IMR-90 (cell line): ENCODE data around the gene CR1L. TPM values are rescaled to one million over a fixed set of nuclear protein-coding genes. Genes with fewer than 3 reads are reported as not detected.

ENCODE experiments used
- ATAC-seq: fragments of 200-7000 bp; cut with Tn5 transposase; 2 replicates; pipeline ENCODE4 v1.9.1; 2020; ENCODE audit warnings: low read depth, mild to moderate bottlenecking, moderate library complexity
- BruUV-seq: library from RNA; stranded (reverse); fragments of 400-500 nt; replicated peaks from 2 replicates; lab custom pipeline; 2021; lab: Mats Ljungman, UMichigan
- CTCF ChIA-PET: fragments of 300-600 bp; formaldehyde crosslinking; extraction: SDS; loops from one replicate; lab custom pipeline; 2021; ENCODE audit warnings: antibody characterized with exemption; lab: Yijun Ruan, JAX
- POLR2A ChIA-PET: fragments of 300-600 bp; sonication (Branson Sonifier 250); formaldehyde crosslinking; loops from one replicate; lab custom pipeline; 2022; ENCODE audit warnings: antibody characterized with exemption; ENCODE audit not compliant: unreplicated experiment; lab: Charles Lee
- DNase-seq: peaks from one replicate; pipeline ENCODE4 v3.0.0; 2013
- H2AFZ ChIP-seq: replicated peaks from 2 replicates; pipeline ENCODE3; 2013; ENCODE audit warnings: low read length, mild to moderate bottlenecking; ENCODE audit not compliant: poor library complexity
- H2AK5ac ChIP-seq: 2 replicates; pipeline ENCODE4 v1.6.1; 2013; ENCODE audit warnings: low read depth, low read length, inconsistent platforms
- H2AK9ac ChIP-seq: replicated peaks from 2 replicates; pipeline ENCODE3; 2013; ENCODE audit warnings: mild to moderate bottlenecking, low read depth, low read length, moderate library complexity; ENCODE audit not compliant: poor library complexity
- H2BK120ac ChIP-seq: 2 replicates; pipeline ENCODE4 v1.6.1; 2013; ENCODE audit warnings: low read depth, low read length, inconsistent platforms
- H2BK15ac ChIP-seq: 3 replicates; pipeline ENCODE4 v1.6.1; 2013; ENCODE audit warnings: low read depth, low read length, inconsistent platforms
- H2BK20ac ChIP-seq: 2 replicates; pipeline ENCODE4 v1.6.1; 2013; ENCODE audit warnings: low read depth, mild to moderate bottlenecking, inconsistent platforms, low read length, moderate library complexity
- H2BK5ac ChIP-seq: 2 replicates; pipeline ENCODE4 v1.6.1; 2013; ENCODE audit warnings: mild to moderate bottlenecking, low read depth, low read length, inconsistent platforms; ENCODE audit not compliant: poor library complexity, severe bottlenecking
- H3K14ac ChIP-seq: replicated peaks from 2 replicates; pipeline ENCODE4 v1.6.1; 2013; ENCODE audit warnings: low read depth, low read length, inconsistent platforms
- H3K18ac ChIP-seq: 2 replicates; pipeline ENCODE4 v1.6.1; 2013; ENCODE audit warnings: low read depth, low read length, control low read depth
- H3K23ac ChIP-seq: 2 replicates; pipeline ENCODE4 v1.6.1; 2013; ENCODE audit warnings: low read depth, low read length, inconsistent platforms
- H3K27ac ChIP-seq: 2 replicates; pipeline ENCODE4 v1.5.1; 2013; ENCODE audit warnings: mild to moderate bottlenecking, control low read depth, low read length; ENCODE audit not compliant: insufficient read depth
- H3K27me3 ChIP-seq: 2 replicates; pipeline ENCODE4 v1.6.1; 2013; ENCODE audit warnings: low read length; ENCODE audit not compliant: control insufficient read depth, insufficient read depth
- H3K36me3 ChIP-seq: 2 replicates; pipeline ENCODE4 v1.6.1; 2013; ENCODE audit warnings: low read length, mixed read lengths; ENCODE audit not compliant: control insufficient read depth, insufficient read depth
- H3K4ac ChIP-seq: 2 replicates; pipeline ENCODE4 v1.6.1; 2013; ENCODE audit warnings: low read depth, low read length, inconsistent platforms
- H3K4me1 ChIP-seq: 2 replicates; pipeline ENCODE4 v1.6.1; 2013; ENCODE audit warnings: low read length, mixed read lengths; ENCODE audit not compliant: control insufficient read depth, insufficient read depth
- H3K4me2 ChIP-seq: 2 replicates; pipeline ENCODE4 v1.6.1; 2013; ENCODE audit warnings: low read depth, mild to moderate bottlenecking, control low read depth, low read length, moderate library complexity
- H3K4me3 ChIP-seq: 2 replicates; pipeline ENCODE4 v1.5.1; 2013; ENCODE audit warnings: low read depth, mild to moderate bottlenecking, control low read depth, low read length, moderate library complexity; ENCODE audit not compliant: insufficient read depth
- H3K56ac ChIP-seq: 2 replicates; pipeline ENCODE4 v1.6.1; 2013; ENCODE audit warnings: low read length, inconsistent platforms; ENCODE audit not compliant: insufficient read depth; ENCODE audit errors: extremely low read depth
- H3K79me1 ChIP-seq, 2 experiments: 2 replicates each; pipeline ENCODE4 v1.6.1; 2013; ENCODE audit warnings: low read length in 2 of 2, inconsistent platforms in 1 of 2, low read depth in 1 of 2
- H3K9ac ChIP-seq: 2 replicates; pipeline ENCODE4 v1.6.1; 2013; ENCODE audit warnings: low read depth, low read length, control low read depth
- H3K9me1 ChIP-seq: 2 replicates; pipeline ENCODE4 v1.6.1; 2013; ENCODE audit warnings: low read length, inconsistent platforms; ENCODE audit not compliant: insufficient read depth
- H3K9me3 ChIP-seq: 2 replicates; pipeline ENCODE4 v1.6.1; 2013; ENCODE audit warnings: low read length; ENCODE audit not compliant: control insufficient read depth, insufficient read depth
- H4K20me1 ChIP-seq: 2 replicates; pipeline ENCODE4 v1.6.1; 2013; ENCODE audit warnings: low read length, inconsistent platforms; ENCODE audit not compliant: insufficient read depth
- H4K5ac ChIP-seq: 2 replicates; pipeline ENCODE4 v1.6.1; 2013; ENCODE audit warnings: mild to moderate bottlenecking, low read depth, low read length, control low read depth
- H4K8ac ChIP-seq, 2 experiments: 2 replicates each; pipeline ENCODE4 v1.6.1; 2013; ENCODE audit warnings: low read depth in 2 of 2, low read length in 2 of 2, control low read depth in 1 of 2, inconsistent platforms in 1 of 2
- H4K91ac ChIP-seq: 2 replicates; pipeline ENCODE4 v1.6.1; 2013; ENCODE audit warnings: low read depth, low read length, inconsistent platforms; ENCODE audit not compliant: insufficient read depth
- BHLHE40 ChIP-seq: fragments of 150-350 bp; IDR thresholded peaks from 2 replicates; pipeline ENCODE4 v1.6.1; 2016; ENCODE audit warnings: mild to moderate bottlenecking, low read depth, low read length
- CHD1 ChIP-seq: IDR thresholded peaks from 2 replicates; pipeline ENCODE4 v1.6.1; 2012; ENCODE audit warnings: low read depth, low read length, improper control_type of control experiment
- FOS ChIP-seq: fragments of 150-350 bp; IDR thresholded peaks from 2 replicates; pipeline ENCODE4 v1.6.1; 2016; ENCODE audit warnings: low read depth, low read length
- MAFK ChIP-seq: IDR thresholded peaks from 2 replicates; pipeline ENCODE4 v1.6.1; 2012; ENCODE audit warnings: low read depth, low read length, improper control_type of control experiment
- NFE2L2 ChIP-seq: fragments of 150-350 bp; IDR thresholded peaks from 2 replicates; pipeline ENCODE4 v1.6.1; 2016; ENCODE audit warnings: low read depth, mild to moderate bottlenecking, low read length
- POLR2A ChIP-seq: IDR thresholded peaks from 2 replicates; pipeline ENCODE4 v1.6.1; 2012; ENCODE audit warnings: mild to moderate bottlenecking, low read depth, low read length
- RFX5 ChIP-seq: IDR thresholded peaks from 2 replicates; pipeline ENCODE4 v1.8.0; 2012; ENCODE audit warnings: low read depth, mild to moderate bottlenecking, low read length, moderate library complexity
- SMC3 ChIP-seq: fragments of 150-350 bp; IDR thresholded peaks from 2 replicates; pipeline ENCODE4 v1.6.1; 2016; ENCODE audit warnings: low read depth, mild to moderate bottlenecking, antibody characterized with exemption, low read length, moderate library complexity
- WGBS, 2 experiments: methylation state at CpG; one replicate each; pipeline versions ENCODE4 v1.1.5 to v1.1.7; 2013; ENCODE audit warnings: missing lambda C conversion rate in 2 of 2; ENCODE audit not compliant: insufficient read length in 1 of 2; ENCODE audit errors: extremely low coverage in 2 of 2; 5-methylcytosine and 5-hydroxymethylcytosine counted together
- dilution Hi-C: fragments of 300-500 bp; cut with HindIII; formaldehyde crosslinking; loops from one replicate; pipeline ENCODE4 v1.14.3; 2018; ENCODE audit warnings: low sequenced_read_pairs; ENCODE audit not compliant: unreplicated experiment
- in situ Hi-C: fragments of 300-500 bp; cut with MboI; formaldehyde crosslinking; loops from 3 replicates; pipeline ENCODE4 v1.14.3; 2019; ENCODE audit warnings: low sequenced_read_pairs, inconsistent platforms, mixed read lengths
- intact Hi-C: fragments of 100-400 bp; cut with micrococcal nuclease; formaldehyde crosslinking; loops from 2 replicates; pipeline ENCODE4 v1.10.0; 2022
- polyA plus RNA-seq, 3 experiments: library from polyadenylated mRNA; depleted of rRNA; stranded (reverse); fragments of >200 nt; gene quantifications; 2 replicates each; pipeline ENCODE4 v1.2.3, GENCODE V29; 2012; ENCODE audit warnings: low replicate concordance in 1 of 3
- total RNA-seq: library from RNA; depleted of rRNA; stranded (reverse); fragments of >200 nt; gene quantifications from 2 replicates; pipeline ENCODE4 v1.2.3, GENCODE V29; 2012
- TF ChIP-seq, protein P1 (sequence below): conservative IDR thresholded peaks from 2 replicates; pipeline ENCODE4 v1.5.1; 2012; ENCODE audit warnings: mild to moderate bottlenecking, low read depth, low read length, improper control_type of control experiment
- TF ChIP-seq, protein P2 (sequence below): fragments of 150-350 bp; IDR thresholded peaks from 2 replicates; pipeline ENCODE4 v1.6.1; 2017; ENCODE audit warnings: mild to moderate bottlenecking, antibody characterized with exemption, low read length, low read depth
- TF ChIP-seq, protein P3 (sequence below): fragments of 150-350 bp; IDR thresholded peaks from 2 replicates; pipeline ENCODE4 v1.6.1; 2016; ENCODE audit warnings: low read depth, mild to moderate bottlenecking, low read length, moderate library complexity, borderline replicate concordance

Gene CR1L
- total and polyA plus RNA-seq, 2 of the 4 experiments (the other 2 are of a cell fraction), result not detected

DNA sequence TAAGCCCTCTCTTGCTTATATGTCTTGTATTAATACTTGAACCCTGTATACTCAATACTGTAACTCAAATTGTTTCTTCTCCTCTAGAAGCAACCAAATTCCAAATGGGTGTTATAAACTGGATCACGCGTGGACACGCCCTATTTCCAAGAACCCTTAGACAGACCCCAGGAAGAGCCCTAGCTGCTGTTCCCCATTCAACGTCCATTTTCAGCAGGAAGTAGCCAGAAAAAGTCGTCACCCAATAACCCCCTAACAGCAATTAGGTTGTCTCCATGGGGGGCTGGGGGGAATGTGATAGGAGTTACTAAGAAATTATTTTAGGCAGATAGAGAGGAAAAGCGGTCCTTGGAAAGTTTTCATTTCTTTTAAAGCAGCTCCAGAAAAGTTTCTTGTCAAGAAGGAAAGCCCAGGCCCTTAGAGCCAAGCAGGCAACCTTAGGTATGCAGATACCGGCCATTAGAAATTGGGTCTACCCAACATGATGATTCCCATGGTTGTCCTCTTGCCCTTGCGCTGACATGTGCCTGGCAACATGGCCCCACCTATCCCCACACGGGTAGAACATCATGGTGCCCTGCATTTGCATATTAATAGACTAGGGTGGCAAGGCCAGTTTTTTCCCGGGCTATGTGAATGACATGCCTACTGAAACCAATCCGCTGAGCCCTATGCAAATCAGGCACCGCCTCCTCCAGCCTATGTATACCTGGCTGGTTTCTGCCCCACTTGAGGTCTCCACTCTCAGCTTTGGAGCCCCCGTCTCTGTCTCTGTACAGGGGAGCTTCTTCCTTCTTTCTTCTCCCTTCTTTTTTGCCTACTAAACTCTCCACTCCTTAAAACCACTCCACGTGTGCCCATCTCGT lies 102.9 kb downstream of the CR1L start:
- no TSS peak for BruUV-seq
- ChIA-PET CTCF (no interaction called here), POLR2A (no interaction called here)
- DNase-seq, result no peak
- Histone ChIP-seq H3K18ac (no peak overlapping the region), H3K9me1 (no peaks in the 10 kb centered on the region), H3K4ac (no peak overlapping the region), H3K4me1 (no peaks in the 10 kb centered on the region; the same call in 1 of the 2 replicates), H2BK20ac (no peak overlapping the region), H3K23ac (no peak overlapping the region), H2AFZ (no peak overlapping the region), H3K27ac (no peak overlapping the region), H4K91ac (no peak overlapping the region), H3K14ac (no peak overlapping the region), H2AK5ac (no peak overlapping the region), H2BK5ac (no peak overlapping the region), H2BK120ac (no peak overlapping the region), H3K4me3 (no peak overlapping the region), H3K4me2 (no peak overlapping the region), H2AK9ac (no peak overlapping the region), H3K36me3 (no peaks in the 10 kb centered on the region), H3K56ac (no peak overlapping the region), H4K20me1 (peaks cover 5% of the 10 kb centered on the region), H3K9me3 (no peaks in the 10 kb centered on the region), H4K5ac (no peak overlapping the region), H4K8ac (no peak overlapping the region), H3K79me1 (peaks cover 4 to 9% of the 10 kb centered on the region in 2 experiments; a peak in 2 of 4 replicates), H3K27me3 (no peaks in the 10 kb centered on the region), H2BK15ac (no peak overlapping the region), H3K9ac (no peak overlapping the region)
- intact Hi-C loops, result no loop called here
- dilution Hi-C loops, result no loop called here
- 100% methylated on average over 5 of the region's 15 CpGs; no CpG with 5 or more reads in 1 of the 2 experiments for WGBS, 2 experiments
- in situ Hi-C loops, result no loop called here
- no peak for ATAC-seq
- TF ChIP-seq RFX5 (no peak), CHD1 (no peak), BHLHE40 (no peak), NFE2L2 (no peak), MAFK (no peak), POLR2A (no peak), SMC3 (no peak), FOS (no peak)
- TF ChIP-seq, protein P1, sequence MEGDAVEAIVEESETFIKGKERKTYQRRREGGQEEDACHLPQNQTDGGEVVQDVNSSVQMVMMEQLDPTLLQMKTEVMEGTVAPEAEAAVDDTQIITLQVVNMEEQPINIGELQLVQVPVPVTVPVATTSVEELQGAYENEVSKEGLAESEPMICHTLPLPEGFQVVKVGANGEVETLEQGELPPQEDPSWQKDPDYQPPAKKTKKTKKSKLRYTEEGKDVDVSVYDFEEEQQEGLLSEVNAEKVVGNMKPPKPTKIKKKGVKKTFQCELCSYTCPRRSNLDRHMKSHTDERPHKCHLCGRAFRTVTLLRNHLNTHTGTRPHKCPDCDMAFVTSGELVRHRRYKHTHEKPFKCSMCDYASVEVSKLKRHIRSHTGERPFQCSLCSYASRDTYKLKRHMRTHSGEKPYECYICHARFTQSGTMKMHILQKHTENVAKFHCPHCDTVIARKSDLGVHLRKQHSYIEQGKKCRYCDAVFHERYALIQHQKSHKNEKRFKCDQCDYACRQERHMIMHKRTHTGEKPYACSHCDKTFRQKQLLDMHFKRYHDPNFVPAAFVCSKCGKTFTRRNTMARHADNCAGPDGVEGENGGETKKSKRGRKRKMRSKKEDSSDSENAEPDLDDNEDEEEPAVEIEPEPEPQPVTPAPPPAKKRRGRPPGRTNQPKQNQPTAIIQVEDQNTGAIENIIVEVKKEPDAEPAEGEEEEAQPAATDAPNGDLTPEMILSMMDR, result no peak
- TF ChIP-seq, protein P2, sequence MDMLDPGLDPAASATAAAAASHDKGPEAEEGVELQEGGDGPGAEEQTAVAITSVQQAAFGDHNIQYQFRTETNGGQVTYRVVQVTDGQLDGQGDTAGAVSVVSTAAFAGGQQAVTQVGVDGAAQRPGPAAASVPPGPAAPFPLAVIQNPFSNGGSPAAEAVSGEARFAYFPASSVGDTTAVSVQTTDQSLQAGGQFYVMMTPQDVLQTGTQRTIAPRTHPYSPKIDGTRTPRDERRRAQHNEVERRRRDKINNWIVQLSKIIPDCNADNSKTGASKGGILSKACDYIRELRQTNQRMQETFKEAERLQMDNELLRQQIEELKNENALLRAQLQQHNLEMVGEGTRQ, result no peak
- TF ChIP-seq, protein P3, sequence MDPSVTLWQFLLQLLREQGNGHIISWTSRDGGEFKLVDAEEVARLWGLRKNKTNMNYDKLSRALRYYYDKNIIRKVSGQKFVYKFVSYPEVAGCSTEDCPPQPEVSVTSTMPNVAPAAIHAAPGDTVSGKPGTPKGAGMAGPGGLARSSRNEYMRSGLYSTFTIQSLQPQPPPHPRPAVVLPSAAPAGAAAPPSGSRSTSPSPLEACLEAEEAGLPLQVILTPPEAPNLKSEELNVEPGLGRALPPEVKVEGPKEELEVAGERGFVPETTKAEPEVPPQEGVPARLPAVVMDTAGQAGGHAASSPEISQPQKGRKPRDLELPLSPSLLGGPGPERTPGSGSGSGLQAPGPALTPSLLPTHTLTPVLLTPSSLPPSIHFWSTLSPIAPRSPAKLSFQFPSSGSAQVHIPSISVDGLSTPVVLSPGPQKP, result no peak
